PC-9 (cell line): Measurements from ENCODE around the gene TMEM233. TPM values are rescaled to one million over a fixed set of nuclear protein-coding genes. Genes with fewer than 3 reads are reported as not detected.

Experiments used
- BruUV-seq: library from RNA; stranded (reverse); fragments of 400-500 nt; replicated peaks from 2 replicates; lab custom pipeline; 2021; lab: Mats Ljungman, UMichigan
- CTCF ChIA-PET: fragments of 300-600 bp; sonication (Branson Sonifier 250); formaldehyde crosslinking; loops from one replicate; lab custom pipeline; 2022; ENCODE audit warnings: antibody characterized with exemption; lab: Charles Lee
- POLR2A ChIA-PET: fragments of 300-600 bp; sonication (Branson Sonifier 250); formaldehyde crosslinking; loops from one replicate; lab custom pipeline; 2022; ENCODE audit warnings: antibody characterized with exemption; ENCODE audit not compliant: unreplicated experiment; lab: Charles Lee
- DNase-seq, 2 experiments: peaks; one replicate each; pipeline versions ENCODE4 v3.0.0 to v3.0.0-alpha.2; 2015 to 2022; ENCODE audit warnings: mixed read lengths in 1 of 2
- H2AFZ ChIP-seq: fragments of 200-600 bp; sonication (generic); 2 replicates; pipeline ENCODE4 v1.8.1; 2017; ENCODE audit warnings: antibody characterized with exemption
- H3F3A ChIP-seq: fragments of 200-600 bp; sonication (generic); 2 replicates; pipeline ENCODE4 v1.8.1; 2017; ENCODE audit warnings: antibody characterized with exemption, mild to moderate bottlenecking, low read depth; ENCODE audit not compliant: insufficient read depth
- H3K27ac ChIP-seq: fragments of 200-600 bp; sonication (generic); 2 replicates; pipeline ENCODE4 v1.6.1; 2016; ENCODE audit warnings: mixed run types
- H3K27me3 ChIP-seq: fragments of 200-600 bp; sonication (generic); 2 replicates; pipeline ENCODE4 v1.6.1; 2016; ENCODE audit warnings: low read depth, mixed run types; ENCODE audit not compliant: insufficient read depth
- H3K36me3 ChIP-seq: fragments of 200-600 bp; sonication (generic); 2 replicates; pipeline ENCODE4 v1.6.1; 2016; ENCODE audit warnings: low read depth, mixed run types
- H3K4me1 ChIP-seq: fragments of 200-600 bp; sonication (generic); replicated peaks from 2 replicates; pipeline ENCODE4 v1.6.1; 2016; ENCODE audit warnings: mixed run types; ENCODE audit not compliant: insufficient read depth
- H3K4me2 ChIP-seq: fragments of 200-600 bp; sonication (generic); 2 replicates; pipeline ENCODE4 v1.6.1; 2017; ENCODE audit warnings: mixed run types
- H3K4me3 ChIP-seq: fragments of 200-600 bp; sonication (generic); 2 replicates; pipeline ENCODE4 v1.6.1; 2016; ENCODE audit warnings: mixed run types
- H3K79me2 ChIP-seq: fragments of 200-600 bp; sonication (generic); 2 replicates; pipeline ENCODE4 v1.6.1; 2017; ENCODE audit warnings: low read depth, mixed run types
- H3K9me2 ChIP-seq: fragments of 200-600 bp; sonication (generic); 2 replicates; pipeline ENCODE4 v1.8.1; 2017; ENCODE audit warnings: mild to moderate bottlenecking; ENCODE audit not compliant: insufficient read depth
- H3K9me3 ChIP-seq: fragments of 200-600 bp; sonication (generic); 2 replicates; pipeline ENCODE4 v1.8.1; 2016; ENCODE audit warnings: low read depth; ENCODE audit not compliant: insufficient read depth
- H4K20me1 ChIP-seq: fragments of 200-600 bp; sonication (generic); 2 replicates; pipeline ENCODE4 v1.8.1; 2017; ENCODE audit not compliant: insufficient read depth
- CTCF ChIP-seq: fragments of 200-600 bp; sonication (generic); conservative IDR thresholded peaks from 2 replicates; pipeline ENCODE4 v1.6.1; 2017; ENCODE audit warnings: mixed run types, antibody characterized with exemption, mild to moderate bottlenecking, moderate library complexity
- EZH2 ChIP-seq: fragments of 200-600 bp; sonication (generic); IDR thresholded peaks from 2 replicates; pipeline ENCODE4 v1.8.0; 2017; ENCODE audit warnings: antibody characterized with exemption, low read depth
- intact Hi-C: fragments of 100-400 bp; cut with micrococcal nuclease; formaldehyde crosslinking; loops from one replicate; pipeline ENCODE4 v1.10.0; 2022; ENCODE audit not compliant: unreplicated experiment
- total RNA-seq: library from RNA; stranded (reverse); gene quantifications from 2 replicates; pipeline ENCODE4 v1.2.3, GENCODE V29; 2021

TMEM233 gene
- total RNA-seq, 1 experiment from 2014 or later, result not detected

GRCh38 chr12:119627019-119627643 lies 33.6 kb downstream of the TMEM233 start:
- Histone ChIP-seq H4K20me1 (no peaks in the 10 kb centered on the region), H3K9me2 (no peaks in the 10 kb centered on the region), H3K4me3 (no peak overlapping the region), H3K27ac (no peak overlapping the region), H3K36me3 (no peaks in the 10 kb centered on the region), H3K4me2 (no peak overlapping the region), H2AFZ (no peak overlapping the region), H3K4me1 (no peaks in the 10 kb centered on the region), H3K79me2 (no peaks in the 10 kb centered on the region), H3F3A (no peaks in the 10 kb centered on the region), H3K9me3 (no peaks in the 10 kb centered on the region), H3K27me3 (peaks cover 16% of the 10 kb centered on the region; the same call in 1 of the 2 replicates)
- intact Hi-C loops, result no loop called here
- BruUV-seq, result no TSS peak
- no peak for DNase-seq
- no peak for TF ChIP-seq CTCF
- no peak for TF ChIP-seq EZH2
- CTCF ChIA-PET, result no interaction called here
- POLR2A ChIA-PET, result no interaction called here

- no peak overlapping the region for H3K4me2 ChIP-seq
- no peak for DNase-seq
- no peak overlapping the region for H3K4me3 ChIP-seq
- ChIA-PET CTCF (no interaction called here), POLR2A (no interaction called here)
- BruUV-seq, result no TSS peak
- no peaks in the 10 kb centered on the region for H4K20me1 ChIP-seq
- H3K9me2 ChIP-seq, result no peaks in the 10 kb centered on the region
- peaks cover 16% of the 10 kb centered on the region; the same call in 1 of the 2 replicates for H3K27me3 ChIP-seq
- no peaks in the 10 kb centered on the region for H3F3A ChIP-seq
- H3K9me3 ChIP-seq, result no peaks in the 10 kb centered on the region
- intact Hi-C loops, result no loop called here
- H2AFZ ChIP-seq, result no peak overlapping the region
- TF ChIP-seq EZH2, result no peak
- TF ChIP-seq CTCF, result no peak
- no peaks in the 10 kb centered on the region for H3K36me3 ChIP-seq
- H3K27ac ChIP-seq, result no peak overlapping the region
- no peaks in the 10 kb centered on the region for H3K79me2 ChIP-seq
- no peaks in the 10 kb centered on the region for H3K4me1 ChIP-seq
Observed at GRCh38 chr12:119627686-119628085, 34.1 kb downstream of the TMEM233 start.

GRCh38 chr12:119630223-119630780 lies 36.7 kb downstream of the TMEM233 start:
- CTCF ChIA-PET, result no interaction called here
- intact Hi-C loops, result no loop called here
- H2AFZ ChIP-seq, result no peak overlapping the region

More at GRCh38 chr12:119630223-119630780, 36.7 kb downstream of the TMEM233 start:
- no peak overlapping the region for H3K27ac ChIP-seq
- H3F3A ChIP-seq, result no peaks in the 10 kb centered on the region
- no peak for DNase-seq
- no peaks in the 10 kb centered on the region for H3K4me1 ChIP-seq
- POLR2A ChIA-PET, result no interaction called here
- H3K9me3 ChIP-seq, result no peaks in the 10 kb centered on the region
- H3K4me2 ChIP-seq, result no peak overlapping the region
- no peak for TF ChIP-seq CTCF
- no peak for TF ChIP-seq EZH2
- no peaks in the 10 kb centered on the region for H3K79me2 ChIP-seq
- no peaks in the 10 kb centered on the region for H3K36me3 ChIP-seq
- no peak overlapping the region for H3K4me3 ChIP-seq
- no peaks in the 10 kb centered on the region for H3K9me2 ChIP-seq
- peaks cover 17% of the 10 kb centered on the region; the same call in 1 of the 2 replicates for H3K27me3 ChIP-seq
- BruUV-seq, result no TSS peak
- no peaks in the 10 kb centered on the region for H4K20me1 ChIP-seq
